Natural killer cell (primary cell): Measurements from ENCODE around the gene DEAF1. TPM values are rescaled to one million over a fixed set of nuclear protein-coding genes. Genes with fewer than 3 reads are reported as not detected.

ENCODE experiments used
- ATAC-seq, 3 donors: fragments of 150-1000 bp in 2 of 3; fragments of 200-7000 bp in 1 of 3; cut with Tn5 transposase; 1 replicate in 1 of 3; 2 replicates in 2 of 3; pipeline ENCODE4 v1.10.0; 2021; ENCODE audit warnings: mild to moderate bottlenecking in 2 of 3, moderate library complexity in 2 of 3
- DNase-seq, 2 donors: peaks; one replicate each; pipeline versions ENCODE4 v3.0.0 to v3.0.0-alpha.2; 2013 to 2021; ENCODE audit warnings: mixed read lengths in 1 of 2
- H3K27ac ChIP-seq: one replicate; pipeline ENCODE4 v1.5.1; 2013; ENCODE audit warnings: mild to moderate bottlenecking, low read length
- H3K27me3 ChIP-seq: one replicate; pipeline ENCODE4 v1.6.1; 2013; ENCODE audit warnings: low read length; ENCODE audit not compliant: control insufficient read depth, insufficient read depth
- H3K36me3 ChIP-seq: one replicate; pipeline ENCODE4 v1.6.1; 2013; ENCODE audit warnings: low read length; ENCODE audit not compliant: control insufficient read depth, insufficient read depth
- H3K4me1 ChIP-seq: one replicate; pipeline ENCODE4 v1.6.1; 2013; ENCODE audit warnings: low read length; ENCODE audit not compliant: control insufficient read depth, insufficient read depth
- H3K4me3 ChIP-seq: one replicate; pipeline ENCODE4 v1.5.1; 2013; ENCODE audit warnings: low read length
- H3K9me3 ChIP-seq: one replicate; pipeline ENCODE4 v1.6.1; 2013; ENCODE audit warnings: low read length; ENCODE audit not compliant: control insufficient read depth, insufficient read depth
- H3K27ac Mint-ChIP-seq, 2 donors: one replicate each; pipeline ENCODE4 v1.8.0; 2022; ENCODE audit warnings: mild to moderate bottlenecking in 2 of 2, mixed read lengths in 2 of 2, moderate library complexity in 1 of 2
- H3K27me3 Mint-ChIP-seq, 2 donors: one replicate each; pipeline ENCODE4 v1.8.0; 2022; ENCODE audit warnings: low read depth in 2 of 2, mixed read lengths in 2 of 2
- H3K36me3 Mint-ChIP-seq: one replicate; pipeline ENCODE4 v1.8.0; 2022; ENCODE audit warnings: mixed read lengths
- H3K4me1 Mint-ChIP-seq, 2 donors: one replicate each; pipeline ENCODE4 v1.8.0; 2022; ENCODE audit warnings: mixed read lengths in 2 of 2
- H3K4me3 Mint-ChIP-seq: one replicate; pipeline ENCODE4 v1.8.0; 2022; ENCODE audit warnings: mild to moderate bottlenecking, moderate library complexity, mixed read lengths
- H3K9me3 Mint-ChIP-seq, 2 donors: one replicate each; pipeline ENCODE4 v1.8.0; 2022; ENCODE audit warnings: mixed read lengths in 2 of 2
- CTCF ChIP-seq: fragments of 200-600 bp; IDR thresholded peaks from one replicate; pipeline ENCODE4 v1.8.0; 2022; ENCODE audit warnings: antibody characterized with exemption
- WGBS: methylation state at CpG from one replicate; pipeline ENCODE4 v1.1.7; 2013; ENCODE audit warnings: missing lambda C conversion rate; ENCODE audit not compliant: insufficient coverage; 5-methylcytosine and 5-hydroxymethylcytosine counted together
- intact Hi-C: fragments of 100-400 bp; cut with micrococcal nuclease; formaldehyde crosslinking; loops from one replicate; pipeline ENCODE4 v1.14.2; 2022
- total RNA-seq, 4 donors: library from RNA; stranded (reverse); fragments of 120-200 nt in 1 of 4; gene quantifications; one replicate each; pipeline versions ENCODE4 v1.2.3 to v1.2.4, GENCODE V29; 2013 to 2022

The DEAF1 gene
- total RNA-seq, 3 donors from 2014 or later (not counting 1 experiment from before 2014, with no cell fraction given) = 25.9 to 26.9 (median 26.8) TPM

- ATAC-seq (no peak), DNase-seq (no peak)
- Histone ChIP-seq H3K27me3 (no peaks in the 10 kb centered on the region), H3K4me1 (no peaks in the 10 kb centered on the region), H3K4me3 (no peak overlapping the region), H3K9me3 (no peaks in the 10 kb centered on the region), H3K27ac (no peak overlapping the region), H3K36me3 (peaks cover 10% of the 10 kb centered on the region)
- 97% methylated on average over 19 of the region's 19 CpGs for WGBS
- Mint-ChIP-seq H3K4me1 (peaks cover 0 to 6% of the 10 kb centered on the region in 2 donors), H3K27me3 (no peaks in the 10 kb centered on the region), H3K9me3 (no peaks in the 10 kb centered on the region), H3K4me3 (no peak overlapping the region), H3K36me3 (no peaks in the 10 kb centered on the region), H3K27ac (no peak overlapping the region)
- intact Hi-C loops = no loop called here
- TF ChIP-seq CTCF = no peak
Observed at GRCh38 chr11:660281-660680, 34.7 kb downstream of the DEAF1 start.

- H3K9me3 Mint-ChIP-seq = no peaks in the 10 kb centered on the region
- no peaks in the 10 kb centered on the region for H3K9me3 ChIP-seq
- H3K27me3 ChIP-seq = no peaks in the 10 kb centered on the region
- H3K36me3 Mint-ChIP-seq = no peaks in the 10 kb centered on the region
- no peak for TF ChIP-seq CTCF
- no peak for DNase-seq
- intact Hi-C loops = loop anchor here (10.0 kb wide), 1 partner anchor 65 kb away; no protein-coding TSS in a partner anchor
- no peak for ATAC-seq
- H3K4me1 ChIP-seq = no peaks in the 10 kb centered on the region
- no peak overlapping the region for H3K27ac ChIP-seq
- no peaks in the 10 kb centered on the region for H3K27me3 Mint-ChIP-seq
- no peak overlapping the region for H3K4me3 Mint-ChIP-seq
- 94% methylated on average over 16 of the region's 16 CpGs for WGBS
- no peak overlapping the region for H3K4me3 ChIP-seq
- peaks cover 10% of the 10 kb centered on the region for H3K36me3 ChIP-seq
- peaks cover 0 to 6% of the 10 kb centered on the region in 2 donors for H3K4me1 Mint-ChIP-seq
- no peak overlapping the region for H3K27ac Mint-ChIP-seq
Observed at GRCh38 chr11:659532-660085, 35.4 kb downstream of the DEAF1 start.

DNA sequence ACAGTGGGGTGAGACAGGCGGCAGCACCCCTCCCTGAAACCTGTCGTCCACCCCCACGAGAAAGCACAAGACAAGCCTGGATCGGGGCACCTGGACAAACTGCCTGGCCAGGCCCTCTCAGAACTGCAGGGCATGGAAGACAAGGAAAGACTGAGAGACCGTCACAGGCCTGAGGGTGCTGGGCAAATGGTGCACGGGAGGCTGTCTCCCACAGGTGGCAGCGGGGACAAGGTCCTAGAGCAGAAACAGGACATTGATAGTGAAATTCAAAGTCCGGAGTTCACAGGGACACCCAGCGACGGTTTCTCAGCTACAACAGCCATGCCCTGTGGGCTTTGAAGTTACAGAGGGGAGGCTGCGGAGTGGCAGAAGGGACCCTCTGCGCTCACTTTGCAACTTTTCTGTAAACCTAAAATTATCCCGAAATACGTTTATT lies 37.3 kb downstream of the DEAF1 start:
- Mint-ChIP-seq H3K4me3 (no peak overlapping the region), H3K36me3 (no peaks in the 10 kb centered on the region), H3K27me3 (no peaks in the 10 kb centered on the region), H3K9me3 (no peaks in the 10 kb centered on the region), H3K4me1 (peaks cover 0 to 3% of the 10 kb centered on the region in 2 donors), H3K27ac (no peak overlapping the region)
- intact Hi-C loops = loop anchor here (10.0 kb wide), 1 partner anchor 67 kb away; no protein-coding TSS in a partner anchor
- DNase-seq (no peak), ATAC-seq (no peak)
- WGBS = 95% methylated on average over 14 of the region's 14 CpGs
- Histone ChIP-seq H3K9me3 (no peaks in the 10 kb centered on the region), H3K27me3 (no peaks in the 10 kb centered on the region), H3K36me3 (peaks cover 12% of the 10 kb centered on the region), H3K4me1 (no peaks in the 10 kb centered on the region), H3K27ac (no peak overlapping the region), H3K4me3 (no peak overlapping the region)
- TF ChIP-seq CTCF = no peak

- TF ChIP-seq CTCF = no peak
- Histone ChIP-seq H3K27me3 (no peaks in the 10 kb centered on the region), H3K4me1 (no peaks in the 10 kb centered on the region), H3K9me3 (no peaks in the 10 kb centered on the region), H3K27ac (no peak overlapping the region), H3K36me3 (peaks cover 12% of the 10 kb centered on the region), H3K4me3 (no peak overlapping the region)
- Mint-ChIP-seq H3K27me3 (no peaks in the 10 kb centered on the region), H3K9me3 (no peaks in the 10 kb centered on the region), H3K36me3 (no peaks in the 10 kb centered on the region), H3K4me1 (no peaks in the 10 kb centered on the region), H3K4me3 (no peak overlapping the region), H3K27ac (no peak overlapping the region)
- no peak for DNase-seq
- WGBS = 91% methylated on average over 7 of the region's 7 CpGs
- no peak for ATAC-seq
- intact Hi-C loops = loop anchor here (10.0 kb wide), 1 partner anchor 68 kb away; no protein-coding TSS in a partner anchor
Observed at GRCh38 chr11:656866-657265, 38.2 kb downstream of the DEAF1 start.
